A549 (cell line): ENCODE data around the gene PCDHA1. TPM values are rescaled to one million over a fixed set of nuclear protein-coding genes. Genes with fewer than 3 reads are reported as not detected.
"Not testable (repeated sequence)": the region's sequence is repeated elsewhere in the genome, so short reads cannot be mapped to it uniquely, and the experiment has no call there.

Experiments
- ATAC-seq, 2 experiments: fragments of 200-7000 bp in 1 of 2; fragments of >200 bp in 1 of 2; cut with Nextera tagmentation in 1 of 2; cut with Tn5 transposase in 1 of 2; 3 replicates each; pipeline versions ENCODE4 v1.8.0 to v1.9.1; 2018 to 2020; ENCODE audit warnings: mild to moderate bottlenecking in 1 of 2, moderate library complexity in 1 of 2
- CTCF ChIA-PET: fragments of 300-600 bp; sonication (Branson Sonifier 250); formaldehyde crosslinking; extraction: SDS; loops from one replicate; lab custom pipeline; 2021; ENCODE audit warnings: antibody characterized with exemption, inconsistent platforms; lab: Yijun Ruan, JAX
- POLR2A ChIA-PET: fragments of 350-600 bp; formaldehyde crosslinking; extraction: SDS; loops from one replicate; lab custom pipeline; 2021; ENCODE audit warnings: antibody characterized with exemption, inconsistent platforms; lab: Yijun Ruan, JAX
- DNase-seq, 2 experiments: peaks; one replicate each; pipeline versions ENCODE4 v3.0.0 to v3.0.0-alpha.2; 2011 to 2016; ENCODE audit warnings: low read depth in 1 of 2, low spot score in 1 of 2
- FAIRE-seq: peaks from 2 replicates; lab custom pipeline; 2011; peaks lifted over from hg19 to GRCh38; lab: Jason Lieb, UNC
- H3K27ac ChIP-seq, 2 experiments: fragments of >200 bp; sonication (Bioruptor Twin); formaldehyde crosslinking; 3 replicates each; pipeline ENCODE4 v1.5.1; 2016 to 2017
- H3K4me1 ChIP-seq: fragments of >200 bp; sonication (Bioruptor Twin); formaldehyde crosslinking; 3 replicates; pipeline ENCODE4 v1.6.1; 2016
- H3K4me2 ChIP-seq: fragments of >200 bp; sonication (Bioruptor Twin); formaldehyde crosslinking; 3 replicates; pipeline ENCODE4 v1.6.1; 2016
- H3K4me3 ChIP-seq: fragments of >200 bp; sonication (Bioruptor Twin); formaldehyde crosslinking; 3 replicates; pipeline ENCODE4 v1.5.1; 2016
- H3K9me3 ChIP-seq: fragments of >200 bp; sonication (Bioruptor Twin); formaldehyde crosslinking; 3 replicates; pipeline ENCODE4 v1.6.1; 2016
- BHLHE40 ChIP-seq: IDR thresholded peaks from 2 replicates; pipeline ENCODE4 v1.6.1; 2012; ENCODE audit warnings: low read depth, low read length, inconsistent platforms
- CEBPB ChIP-seq, 2 experiments: fragments of >200 bp in 1 of 2; sonication (Bioruptor Twin) in 1 of 2; formaldehyde crosslinking in 1 of 2; IDR thresholded peaks; 2 replicates each; pipeline ENCODE4 v1.6.1; 2012 to 2016
- EHMT2 ChIP-seq: fragments of 200-600 bp; sonication (generic); IDR thresholded peaks from 2 replicates; pipeline ENCODE4 v1.6.1; 2016; ENCODE audit warnings: antibody characterized with exemption, low read depth, mild to moderate bottlenecking, moderate library complexity
- ESRRA ChIP-seq: fragments of 150-350 bp; IDR thresholded peaks from 2 replicates; pipeline ENCODE4 v1.6.1; 2014; ENCODE audit warnings: mild to moderate bottlenecking, low read length, borderline replicate concordance
- FOSL2 ChIP-seq, 2 experiments: fragments of 450-650 bp in 1 of 2; fragments of >200 bp in 1 of 2; sonication (Bioruptor Twin) in 1 of 2; formaldehyde crosslinking; IDR thresholded peaks; 2 replicates each; pipeline versions ENCODE4 v1.5.0 to v1.6.1; 2016 to 2020; ENCODE audit warnings: mild to moderate bottlenecking in 1 of 2, moderate library complexity in 1 of 2
- HEYL ChIP-seq: fragments of 250-450 bp; sonication (Bioruptor Pico); IDR thresholded peaks from 2 replicates; pipeline ENCODE4 v1.8.0; 2021; ENCODE audit warnings: mild to moderate bottlenecking, moderate library complexity
- HOXB13 ChIP-seq: fragments of 250-450 bp; sonication (Bioruptor Pico); IDR thresholded peaks from 2 replicates; pipeline ENCODE4 v1.5.0; 2020; ENCODE audit warnings: low read depth, mild to moderate bottlenecking, moderate library complexity
- HOXB5 ChIP-seq: fragments of 250-450 bp; sonication (Bioruptor Pico); IDR thresholded peaks from 2 replicates; pipeline ENCODE4 v1.5.0; 2020; ENCODE audit warnings: mild to moderate bottlenecking, moderate library complexity
- JUN ChIP-seq, 2 experiments: fragments of >200 bp; sonication (Bioruptor Twin); formaldehyde crosslinking; IDR thresholded peaks; 2 replicates in 1 of 2; 3 replicates in 1 of 2; pipeline ENCODE4 v1.6.1; 2016 to 2017
- KDM5A ChIP-seq: fragments of 200-600 bp; sonication (generic); IDR thresholded peaks from 2 replicates; pipeline ENCODE4 v1.6.1; 2016; ENCODE audit warnings: antibody characterized with exemption, mild to moderate bottlenecking
- PHF8 ChIP-seq: fragments of 200-600 bp; sonication (generic); IDR thresholded peaks from 2 replicates; pipeline ENCODE4 v1.6.1; 2016; ENCODE audit warnings: low read depth, mild to moderate bottlenecking, antibody characterized with exemption, moderate library complexity, borderline replicate concordance
- POLR2A ChIP-seq: IDR thresholded peaks from 2 replicates; pipeline ENCODE4 v1.6.1; 2012; ENCODE audit warnings: mild to moderate bottlenecking, low read length
- RAD21 ChIP-seq, 2 experiments: fragments of >200 bp in 1 of 2; sonication (Bioruptor Twin) in 1 of 2; formaldehyde crosslinking in 1 of 2; IDR thresholded peaks in 1 of 2; conservative IDR thresholded peaks in 1 of 2; 2 replicates in 1 of 2; 3 replicates in 1 of 2; pipeline ENCODE4 v1.6.1; 2012 to 2018; ENCODE audit warnings: inconsistent platforms in 1 of 2
- RCOR1 ChIP-seq: fragments of 150-350 bp; IDR thresholded peaks from 2 replicates; pipeline ENCODE4 v1.6.1; 2014; ENCODE audit warnings: antibody characterized with exemption, low read length, low read depth
- SMC3 ChIP-seq: fragments of >200 bp; sonication (Bioruptor Twin); formaldehyde crosslinking; IDR thresholded peaks from 3 replicates; pipeline ENCODE4 v1.6.1; 2018; ENCODE audit warnings: inconsistent platforms
- ZC3H11A ChIP-seq: fragments of 450-650 bp; IDR thresholded peaks from 2 replicates; pipeline ENCODE4 v1.6.1; 2014; ENCODE audit warnings: antibody characterized with exemption, mild to moderate bottlenecking
- ZNF302 ChIP-seq: fragments of 250-450 bp; sonication (Bioruptor Pico); IDR thresholded peaks from 2 replicates; pipeline ENCODE4 v1.9.0; 2021; ENCODE audit warnings: inconsistent platforms, mild to moderate bottlenecking, moderate library complexity
- WGBS: methylation state at CpG from one replicate; pipeline ENCODE4 v1.1.6; 2017; ENCODE audit errors: missing lambda C conversion rate; 5-methylcytosine and 5-hydroxymethylcytosine counted together
- polyA plus RNA-seq, 4 experiments: library from polyadenylated mRNA; depleted of rRNA in 3 of 4; stranded (reverse); fragments of >200 nt; fragmentation: RNase III in 1 of 4; extraction: RNeasy Plus Mini Kit Qiagen cat#74134 plus additional on column Dnase treatment in 1 of 4; gene quantifications; 2 replicates in 3 of 4; 3 replicates in 1 of 4; pipeline ENCODE4 v1.2.3, GENCODE V29; 2011 to 2017
- TF ChIP-seq, protein P1 (sequence below): fragments of 200-600 bp; sonication (generic); IDR thresholded peaks from 2 replicates; pipeline ENCODE4 v1.6.1; 2016; ENCODE audit warnings: antibody characterized with exemption, mild to moderate bottlenecking, moderate library complexity
- TF ChIP-seq, protein P2 (sequence below): fragments of >200 bp; sonication (Bioruptor Twin); formaldehyde crosslinking; IDR thresholded peaks from 3 replicates; pipeline ENCODE4 v1.6.1; 2016
- TF ChIP-seq, protein P3 (sequence below): fragments of 150-350 bp; IDR thresholded peaks from 2 replicates; pipeline ENCODE4 v1.6.1; 2014; ENCODE audit warnings: low read depth, mild to moderate bottlenecking, low read length
- TF ChIP-seq, protein P4 (sequence below): fragments of >200 bp; sonication (Bioruptor Twin); formaldehyde crosslinking; IDR thresholded peaks from 3 replicates; pipeline ENCODE4 v1.5.1; 2016
- TF ChIP-seq, protein P5 (sequence below): fragments of 450-650 bp; IDR thresholded peaks from 2 replicates; pipeline ENCODE4 v1.6.1; 2014; ENCODE audit warnings: antibody characterized with exemption

Gene PCDHA1
- polyA plus RNA-seq, 2 of the 4 experiments (the other 2 are of a cell fraction): 0.13 to 0.52 TPM

DNA sequence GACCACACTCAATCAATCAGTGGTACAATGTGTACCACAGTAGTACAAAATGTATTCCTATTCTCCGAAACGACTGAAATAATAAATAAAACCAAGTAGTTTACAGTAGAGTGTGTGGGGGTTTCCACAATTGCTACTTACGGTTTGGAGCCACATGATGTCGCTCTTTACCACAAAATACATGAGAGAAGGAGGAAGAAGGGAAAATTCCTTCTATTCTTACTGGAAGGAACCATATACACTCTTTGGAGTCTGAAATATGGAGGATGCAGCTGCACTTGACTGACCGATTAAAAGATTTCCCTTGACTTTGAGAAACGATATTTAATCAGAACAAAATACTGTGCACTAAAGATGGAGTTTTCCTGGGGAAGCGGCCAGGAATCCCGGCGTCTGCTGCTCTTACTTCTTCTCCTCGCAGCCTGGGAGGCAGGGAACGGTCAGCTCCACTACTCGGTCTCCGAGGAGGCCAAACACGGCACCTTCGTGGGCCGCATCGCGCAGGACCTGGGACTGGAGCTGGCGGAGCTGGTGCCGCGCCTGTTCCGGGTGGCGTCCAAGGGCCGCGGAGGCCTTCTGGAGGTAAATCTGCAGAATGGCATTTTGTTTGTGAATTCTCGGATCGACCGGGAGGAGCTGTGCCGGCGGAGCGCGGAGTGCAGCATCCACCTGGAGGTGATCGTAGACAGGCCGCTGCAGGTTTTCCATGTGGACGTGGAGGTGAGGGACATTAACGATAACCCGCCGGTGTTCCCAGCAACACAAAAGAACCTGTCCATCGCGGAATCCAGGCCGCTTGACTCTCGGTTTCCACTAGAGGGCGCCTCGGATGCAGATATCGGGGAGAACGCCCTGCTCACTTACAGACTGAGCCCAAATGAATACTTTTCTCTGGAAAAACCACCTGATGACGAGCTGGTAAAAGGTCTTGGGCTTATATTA, 21.2 kb downstream of the PCDHA1 start, which contains the start of gene PCDHA4:
PCDHA4 (plus strand) TSS at position 235 of the 942 bp plus-strand sequence.
- FAIRE-seq (peak; percentile 74), DNase-seq (peak; percentile 24 to 74), ATAC-seq (peak; percentile 97 to 98)
- Histone ChIP-seq H3K4me3 (peak within 1 kb of the TSS; percentile 60), H3K4me2 (peak within 1 kb of the TSS; percentile 60), H3K27ac (peak within 1 kb of the TSS; percentile 66 to 80), H3K4me1 (no peaks in the 10 kb centered on the region), H3K9me3 (peaks cover 3% of the 10 kb centered on the region; the same call in 1 of the 3 replicates)
- CTCF ChIA-PET: interaction anchor here (0.7 to 6.5 kb wide), 25 partner anchors 9 to 358 kb away, joined by 3 to 74 read pairs (median 5); partner anchors contain the start of genes PCDHA1, PCDHA11, PCDHA12 and PCDHA5
- WGBS: 35% methylated on average over 38 of the region's 47 CpGs
- TF ChIP-seq JUN (IDR thresholded peaks at IDR 0.05) (no peak), HOXB5 (CRISPR knock-in tag) (no peak), RAD21 (conservative IDR thresholded peaks at IDR 0.05 in 1 of 2, IDR thresholded peaks at IDR 0.05 in 1 of 2) (peak; percentile 67 to 70), HEYL (CRISPR knock-in tag) (no peak), FOSL2 (IDR thresholded peaks at IDR 0.05) (no peak), FOSL2 (CRISPR knock-in tag; IDR thresholded peaks at IDR 0.05) (no peak), POLR2A (no peak), ZNF302 (CRISPR knock-in tag) (no peak), HOXB13 (no peak), SMC3 (no peak; the same call in 2 of the 3 replicates), BHLHE40 (no peak), ZC3H11A (no peak), CEBPB (IDR thresholded peaks at IDR 0.05) (no peak), ESRRA (no peak), KDM5A (no peak), EHMT2 (no peak), PHF8 (peak; percentile 31; the same call in 1 of the 2 replicates), RCOR1 (no peak)
- TF ChIP-seq, protein P1, sequence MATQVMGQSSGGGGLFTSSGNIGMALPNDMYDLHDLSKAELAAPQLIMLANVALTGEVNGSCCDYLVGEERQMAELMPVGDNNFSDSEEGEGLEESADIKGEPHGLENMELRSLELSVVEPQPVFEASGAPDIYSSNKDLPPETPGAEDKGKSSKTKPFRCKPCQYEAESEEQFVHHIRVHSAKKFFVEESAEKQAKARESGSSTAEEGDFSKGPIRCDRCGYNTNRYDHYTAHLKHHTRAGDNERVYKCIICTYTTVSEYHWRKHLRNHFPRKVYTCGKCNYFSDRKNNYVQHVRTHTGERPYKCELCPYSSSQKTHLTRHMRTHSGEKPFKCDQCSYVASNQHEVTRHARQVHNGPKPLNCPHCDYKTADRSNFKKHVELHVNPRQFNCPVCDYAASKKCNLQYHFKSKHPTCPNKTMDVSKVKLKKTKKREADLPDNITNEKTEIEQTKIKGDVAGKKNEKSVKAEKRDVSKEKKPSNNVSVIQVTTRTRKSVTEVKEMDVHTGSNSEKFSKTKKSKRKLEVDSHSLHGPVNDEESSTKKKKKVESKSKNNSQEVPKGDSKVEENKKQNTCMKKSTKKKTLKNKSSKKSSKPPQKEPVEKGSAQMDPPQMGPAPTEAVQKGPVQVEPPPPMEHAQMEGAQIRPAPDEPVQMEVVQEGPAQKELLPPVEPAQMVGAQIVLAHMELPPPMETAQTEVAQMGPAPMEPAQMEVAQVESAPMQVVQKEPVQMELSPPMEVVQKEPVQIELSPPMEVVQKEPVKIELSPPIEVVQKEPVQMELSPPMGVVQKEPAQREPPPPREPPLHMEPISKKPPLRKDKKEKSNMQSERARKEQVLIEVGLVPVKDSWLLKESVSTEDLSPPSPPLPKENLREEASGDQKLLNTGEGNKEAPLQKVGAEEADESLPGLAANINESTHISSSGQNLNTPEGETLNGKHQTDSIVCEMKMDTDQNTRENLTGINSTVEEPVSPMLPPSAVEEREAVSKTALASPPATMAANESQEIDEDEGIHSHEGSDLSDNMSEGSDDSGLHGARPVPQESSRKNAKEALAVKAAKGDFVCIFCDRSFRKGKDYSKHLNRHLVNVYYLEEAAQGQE: no peak
- TF ChIP-seq, protein P2, sequence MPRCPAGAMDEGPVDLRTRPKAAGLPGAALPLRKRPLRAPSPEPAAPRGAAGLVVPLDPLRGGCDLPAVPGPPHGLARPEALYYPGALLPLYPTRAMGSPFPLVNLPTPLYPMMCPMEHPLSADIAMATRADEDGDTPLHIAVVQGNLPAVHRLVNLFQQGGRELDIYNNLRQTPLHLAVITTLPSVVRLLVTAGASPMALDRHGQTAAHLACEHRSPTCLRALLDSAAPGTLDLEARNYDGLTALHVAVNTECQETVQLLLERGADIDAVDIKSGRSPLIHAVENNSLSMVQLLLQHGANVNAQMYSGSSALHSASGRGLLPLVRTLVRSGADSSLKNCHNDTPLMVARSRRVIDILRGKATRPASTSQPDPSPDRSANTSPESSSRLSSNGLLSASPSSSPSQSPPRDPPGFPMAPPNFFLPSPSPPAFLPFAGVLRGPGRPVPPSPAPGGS: no peak
- TF ChIP-seq, protein P3, sequence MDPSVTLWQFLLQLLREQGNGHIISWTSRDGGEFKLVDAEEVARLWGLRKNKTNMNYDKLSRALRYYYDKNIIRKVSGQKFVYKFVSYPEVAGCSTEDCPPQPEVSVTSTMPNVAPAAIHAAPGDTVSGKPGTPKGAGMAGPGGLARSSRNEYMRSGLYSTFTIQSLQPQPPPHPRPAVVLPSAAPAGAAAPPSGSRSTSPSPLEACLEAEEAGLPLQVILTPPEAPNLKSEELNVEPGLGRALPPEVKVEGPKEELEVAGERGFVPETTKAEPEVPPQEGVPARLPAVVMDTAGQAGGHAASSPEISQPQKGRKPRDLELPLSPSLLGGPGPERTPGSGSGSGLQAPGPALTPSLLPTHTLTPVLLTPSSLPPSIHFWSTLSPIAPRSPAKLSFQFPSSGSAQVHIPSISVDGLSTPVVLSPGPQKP: no peak
- TF ChIP-seq, protein P4, sequence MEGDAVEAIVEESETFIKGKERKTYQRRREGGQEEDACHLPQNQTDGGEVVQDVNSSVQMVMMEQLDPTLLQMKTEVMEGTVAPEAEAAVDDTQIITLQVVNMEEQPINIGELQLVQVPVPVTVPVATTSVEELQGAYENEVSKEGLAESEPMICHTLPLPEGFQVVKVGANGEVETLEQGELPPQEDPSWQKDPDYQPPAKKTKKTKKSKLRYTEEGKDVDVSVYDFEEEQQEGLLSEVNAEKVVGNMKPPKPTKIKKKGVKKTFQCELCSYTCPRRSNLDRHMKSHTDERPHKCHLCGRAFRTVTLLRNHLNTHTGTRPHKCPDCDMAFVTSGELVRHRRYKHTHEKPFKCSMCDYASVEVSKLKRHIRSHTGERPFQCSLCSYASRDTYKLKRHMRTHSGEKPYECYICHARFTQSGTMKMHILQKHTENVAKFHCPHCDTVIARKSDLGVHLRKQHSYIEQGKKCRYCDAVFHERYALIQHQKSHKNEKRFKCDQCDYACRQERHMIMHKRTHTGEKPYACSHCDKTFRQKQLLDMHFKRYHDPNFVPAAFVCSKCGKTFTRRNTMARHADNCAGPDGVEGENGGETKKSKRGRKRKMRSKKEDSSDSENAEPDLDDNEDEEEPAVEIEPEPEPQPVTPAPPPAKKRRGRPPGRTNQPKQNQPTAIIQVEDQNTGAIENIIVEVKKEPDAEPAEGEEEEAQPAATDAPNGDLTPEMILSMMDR: peak; percentile 66
- TF ChIP-seq, protein P5, sequence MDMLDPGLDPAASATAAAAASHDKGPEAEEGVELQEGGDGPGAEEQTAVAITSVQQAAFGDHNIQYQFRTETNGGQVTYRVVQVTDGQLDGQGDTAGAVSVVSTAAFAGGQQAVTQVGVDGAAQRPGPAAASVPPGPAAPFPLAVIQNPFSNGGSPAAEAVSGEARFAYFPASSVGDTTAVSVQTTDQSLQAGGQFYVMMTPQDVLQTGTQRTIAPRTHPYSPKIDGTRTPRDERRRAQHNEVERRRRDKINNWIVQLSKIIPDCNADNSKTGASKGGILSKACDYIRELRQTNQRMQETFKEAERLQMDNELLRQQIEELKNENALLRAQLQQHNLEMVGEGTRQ: no peak
- POLR2A ChIA-PET: no interaction called here

DNA sequence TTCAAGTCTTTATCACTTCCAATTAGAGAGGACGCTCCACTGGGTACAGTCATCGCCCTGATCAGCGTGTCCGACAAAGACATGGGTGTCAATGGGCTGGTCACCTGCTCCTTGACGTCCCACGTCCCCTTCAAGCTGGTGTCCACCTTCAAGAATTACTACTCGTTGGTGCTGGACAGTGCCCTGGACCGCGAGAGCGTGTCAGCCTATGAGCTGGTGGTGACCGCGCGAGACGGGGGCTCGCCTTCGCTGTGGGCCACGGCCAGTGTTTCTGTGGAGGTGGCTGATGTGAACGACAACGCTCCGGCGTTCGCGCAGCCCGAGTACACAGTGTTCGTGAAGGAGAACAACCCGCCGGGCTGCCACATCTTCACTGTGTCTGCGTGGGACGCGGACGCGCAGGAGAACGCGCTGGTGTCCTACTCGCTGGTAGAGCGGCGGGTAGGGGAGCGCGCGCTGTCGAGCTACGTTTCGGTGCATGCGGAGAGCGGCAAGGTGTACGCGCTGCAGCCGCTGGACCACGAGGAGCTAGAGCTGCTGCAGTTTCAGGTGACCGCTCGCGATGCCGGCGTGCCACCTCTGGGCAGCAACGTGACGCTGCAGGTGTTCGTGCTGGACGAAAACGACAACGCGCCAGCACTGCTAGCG, 22.4 kb downstream of the PCDHA1 start:
- POLR2A ChIA-PET: not testable (repeated sequence)
- CTCF ChIA-PET: interaction anchor here (0.7 to 6.5 kb wide), 20 partner anchors 8 to 357 kb away, joined by 3 to 74 read pairs (median 6); partner anchors contain the start of genes PCDHA1, PCDHA12, PCDHA5 and PCDHAC1

More for the DNA sequence above, 22.4 kb downstream of the PCDHA1 start:
- not testable (repeated sequence) for H3K4me3 ChIP-seq, ATAC-seq, H3K9me3 ChIP-seq, DNase-seq, H3K4me1 ChIP-seq, FAIRE-seq, H3K27ac ChIP-seq, H3K4me2 ChIP-seq
- 86% methylated on average over 51 of the region's 62 CpGs for WGBS
